Neuronal stem cell (in vitro differentiated cells): ENCODE measurements around the gene PVR.
"Not testable (repeated sequence)": the region's sequence is repeated elsewhere in the genome, so short reads cannot be mapped to it uniquely, and the experiment has no call there.

Experiments
- DNase-seq: peaks from one replicate; pipeline ENCODE4 v3.0.0-alpha.2; 2013; ENCODE audit warnings: low spot score
- H2AFZ ChIP-seq: one replicate; pipeline ENCODE4 v1.6.1; 2013; ENCODE audit warnings: mild to moderate bottlenecking, low read length, inconsistent platforms
- H2AK5ac ChIP-seq: 2 replicates; pipeline ENCODE4 v1.6.1; 2013; ENCODE audit warnings: low read depth, mild to moderate bottlenecking, inconsistent platforms, low read length, moderate library complexity, mixed read lengths
- H2BK120ac ChIP-seq: 2 replicates; pipeline ENCODE4 v1.6.1; 2013; ENCODE audit warnings: low read depth, mild to moderate bottlenecking, inconsistent platforms, low read length, moderate library complexity, mixed read lengths
- H2BK12ac ChIP-seq: one replicate; pipeline ENCODE4 v1.6.1; 2013; ENCODE audit warnings: low read length, inconsistent platforms
- H2BK15ac ChIP-seq: 2 replicates; pipeline ENCODE4 v1.6.1; 2013; ENCODE audit warnings: mild to moderate bottlenecking, low read length, inconsistent platforms, mixed read lengths
- H2BK5ac ChIP-seq: one replicate; pipeline ENCODE4 v1.6.1; 2013; ENCODE audit warnings: inconsistent platforms, mild to moderate bottlenecking, low read length, moderate library complexity
- H3K14ac ChIP-seq: one replicate; pipeline ENCODE4 v1.6.1; 2013; ENCODE audit warnings: low read length, inconsistent platforms
- H3K18ac ChIP-seq: 2 replicates; pipeline ENCODE4 v1.6.1; 2013; ENCODE audit warnings: low read length, inconsistent platforms
- H3K23ac ChIP-seq: 2 replicates; pipeline ENCODE4 v1.6.1; 2013; ENCODE audit warnings: low read depth, mild to moderate bottlenecking, mixed read lengths, low read length, inconsistent platforms; ENCODE audit not compliant: poor library complexity
- H3K27ac ChIP-seq: replicated peaks from 3 replicates; pipeline ENCODE4 v1.5.1; 2013; ENCODE audit warnings: low read length, inconsistent platforms
- H3K27me3 ChIP-seq, 3 experiments: 2 replicates each; pipeline ENCODE4 v1.6.1; 2013; ENCODE audit warnings: low read length in 3 of 3, mild to moderate bottlenecking in 2 of 3, inconsistent platforms in 1 of 3, low read depth in 1 of 3, mixed read lengths in 1 of 3, moderate library complexity in 1 of 3; ENCODE audit not compliant: control insufficient read depth in 3 of 3, insufficient read depth in 3 of 3
- H3K36me3 ChIP-seq, 2 donors: replicated peaks in 1 of 2; 2 replicates each; pipeline ENCODE4 v1.6.1; 2013; ENCODE audit warnings: low read length in 2 of 2; ENCODE audit not compliant: control insufficient read depth in 2 of 2, insufficient read depth in 2 of 2
- H3K4ac ChIP-seq: 2 replicates; pipeline ENCODE4 v1.6.1; 2013; ENCODE audit warnings: inconsistent platforms, mild to moderate bottlenecking, low read length, moderate library complexity
- H3K4me1 ChIP-seq, 2 donors: 1 replicate in 1 of 2; 2 replicates in 1 of 2; pipeline ENCODE4 v1.6.1; 2013; ENCODE audit warnings: low read length in 2 of 2, low read depth in 1 of 2; ENCODE audit not compliant: control insufficient read depth in 2 of 2, insufficient read depth in 1 of 2
- H3K4me2 ChIP-seq: one replicate; pipeline ENCODE4 v1.6.1; 2013; ENCODE audit warnings: mild to moderate bottlenecking, low read length, inconsistent platforms; ENCODE audit not compliant: insufficient read depth, poor library complexity, severe bottlenecking
- H3K4me3 ChIP-seq, 2 donors: 2 replicates each; pipeline ENCODE4 v1.5.1; 2013; ENCODE audit warnings: low read length in 2 of 2, mild to moderate bottlenecking in 2 of 2, inconsistent platforms in 1 of 2, moderate library complexity in 1 of 2
- H3K79me1 ChIP-seq: one replicate; pipeline ENCODE4 v1.6.1; 2013; ENCODE audit warnings: low read depth, mild to moderate bottlenecking, inconsistent platforms, low read length, moderate library complexity
- H3K9ac ChIP-seq: one replicate; pipeline ENCODE4 v1.6.1; 2013; ENCODE audit warnings: mild to moderate bottlenecking, low read depth, low read length, inconsistent platforms; ENCODE audit not compliant: poor library complexity
- H3K9me3 ChIP-seq, 2 donors: replicated peaks in 1 of 2; 2 replicates each; pipeline versions ENCODE3 to v1.6.1; 2013; ENCODE audit warnings: low read length in 2 of 2, mild to moderate bottlenecking in 2 of 2, inconsistent platforms in 1 of 2, low read depth in 1 of 2, mixed read lengths in 1 of 2, moderate library complexity in 1 of 2; ENCODE audit not compliant: control insufficient read depth in 2 of 2, insufficient read depth in 1 of 2
- H4K8ac ChIP-seq: one replicate; pipeline ENCODE4 v1.6.1; 2013; ENCODE audit warnings: low read depth, mild to moderate bottlenecking, inconsistent platforms, low read length, moderate library complexity
- H4K91ac ChIP-seq: one replicate; pipeline ENCODE4 v1.6.1; 2013; ENCODE audit warnings: low read length, low read depth, mild to moderate bottlenecking, inconsistent platforms; ENCODE audit not compliant: poor library complexity
- WGBS, 2 donors: extraction: QIAGEN DNeasy Blood & Tissue Kit; methylation state at CpG; one replicate each; pipeline ENCODE4 v1.1.7; 2013; ENCODE audit warnings: missing lambda C conversion rate in 2 of 2, mixed read lengths in 1 of 2; ENCODE audit not compliant: insufficient read length in 2 of 2, insufficient replicate concordance in 1 of 2; ENCODE audit errors: extremely low coverage in 2 of 2; 5-methylcytosine and 5-hydroxymethylcytosine counted together

PVR gene

GRCh38 chr19:44708940-44709339 lies 65.2 kb downstream of the PVR start:
- H2AK5ac ChIP-seq = no peak overlapping the region
- no peaks in the 10 kb centered on the region for H3K79me1 ChIP-seq
- no peaks in the 10 kb centered on the region for H3K36me3 ChIP-seq
- no peak overlapping the region for H3K4me3 ChIP-seq
- no peaks in the 10 kb centered on the region for H3K4me1 ChIP-seq
- H4K8ac ChIP-seq = no peak overlapping the region
- no peak overlapping the region for H2AFZ ChIP-seq
- no peak overlapping the region for H3K4ac ChIP-seq
- no peak overlapping the region for H3K9ac ChIP-seq
- no peak overlapping the region for H2BK120ac ChIP-seq
- WGBS, 2 donors = no CpG with 5 or more reads among the region's 5 CpGs
- no peak overlapping the region for H3K23ac ChIP-seq
- peaks cover 0 to 3% (median 0%) of the 10 kb centered on the region in 3 experiments for H3K27me3 ChIP-seq
- no peak overlapping the region for H2BK5ac ChIP-seq
- H3K4me2 ChIP-seq = no peak overlapping the region
- H3K14ac ChIP-seq = no peak overlapping the region
- no peak overlapping the region for H4K91ac ChIP-seq
- H2BK12ac ChIP-seq = no peak overlapping the region
- H2BK15ac ChIP-seq = no peak overlapping the region
- H3K27ac ChIP-seq = no peak overlapping the region
- DNase-seq = no peak
- no peaks in the 10 kb centered on the region for H3K9me3 ChIP-seq
- no peak overlapping the region for H3K18ac ChIP-seq

DNA sequence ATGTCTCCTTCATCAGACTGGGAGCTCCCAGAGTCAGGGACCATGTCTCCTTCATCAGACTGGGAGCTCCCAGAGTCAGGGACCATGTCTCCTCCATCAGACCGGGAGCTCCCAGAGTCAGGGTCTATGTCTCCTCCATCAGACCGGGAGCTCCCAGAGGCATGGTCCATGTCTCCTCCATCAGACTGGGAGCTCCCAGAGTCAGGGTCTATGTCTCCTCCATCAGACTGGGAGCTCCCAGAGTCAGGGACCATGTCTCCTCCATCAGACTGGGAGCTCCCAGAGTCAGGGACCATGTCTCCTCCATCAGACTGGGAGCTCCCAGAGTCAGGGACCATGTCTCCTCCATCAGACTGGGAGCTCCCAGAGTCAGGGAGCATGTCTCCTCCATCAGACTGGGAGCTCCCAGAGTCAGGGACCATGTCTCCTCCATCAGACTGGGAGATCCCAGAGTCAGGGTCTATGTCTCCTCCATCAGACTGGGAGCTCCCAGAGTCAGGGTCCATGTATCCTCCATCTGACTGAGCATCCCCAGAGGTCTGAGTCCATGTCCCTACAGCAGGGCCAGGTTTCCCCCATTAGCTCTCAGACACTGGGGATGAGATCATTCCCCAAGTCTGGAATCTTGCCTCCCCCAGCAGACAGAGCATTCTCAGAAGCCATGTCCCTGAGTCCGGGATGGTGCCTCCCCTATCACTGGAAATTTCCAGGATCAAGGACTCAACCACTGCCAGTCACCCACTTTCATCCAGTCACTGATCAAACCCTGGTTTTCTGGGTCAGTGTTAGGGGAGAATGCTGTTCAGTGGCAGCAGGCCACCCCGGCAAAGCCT lies 65.9 kb downstream of the PVR start:
- Histone ChIP-seq H3K18ac (peak overlapping the region; percentile 8), H2AK5ac (peak overlapping the region; percentile 40)
- not testable (repeated sequence) for H2BK120ac ChIP-seq, H3K9me3 ChIP-seq, DNase-seq, H3K4me1 ChIP-seq, H3K9ac ChIP-seq, H3K4ac ChIP-seq, H3K4me3 ChIP-seq, H3K36me3 ChIP-seq, H3K27me3 ChIP-seq, H4K8ac ChIP-seq, H2BK15ac ChIP-seq, H2BK12ac ChIP-seq, H2BK5ac ChIP-seq, H3K27ac ChIP-seq, H2AFZ ChIP-seq, H3K23ac ChIP-seq, H3K79me1 ChIP-seq, H3K4me2 ChIP-seq, H4K91ac ChIP-seq, H3K14ac ChIP-seq
- no CpG with 5 or more reads among the region's 4 CpGs for WGBS, 2 donors

GRCh38 chr19:44710483-44710882 lies 66.8 kb downstream of the PVR start:
- no peak overlapping the region for H3K9ac ChIP-seq
- peak overlapping the region; percentile 3 for H3K14ac ChIP-seq
- H3K9me3 ChIP-seq = peaks cover 6 to 8% of the 10 kb centered on the region in 2 donors
- H2AFZ ChIP-seq = no peak overlapping the region
- H3K23ac ChIP-seq = peak overlapping the region; percentile 82
- no CpG with 5 or more reads among the region's 14 CpGs for WGBS, 2 donors
- no peaks in the 10 kb centered on the region for H3K36me3 ChIP-seq
- H3K4ac ChIP-seq = no peak overlapping the region
- H3K4me2 ChIP-seq = no peak overlapping the region
- no peak overlapping the region for H3K27ac ChIP-seq
- DNase-seq = no peak
- no peak overlapping the region for H4K91ac ChIP-seq
- H3K79me1 ChIP-seq = no peaks in the 10 kb centered on the region
- H2AK5ac ChIP-seq = no peak overlapping the region
- no peak overlapping the region for H2BK120ac ChIP-seq
- no peak overlapping the region for H2BK12ac ChIP-seq
- H3K4me3 ChIP-seq = no peak overlapping the region
- peak overlapping the region; percentile 77 for H2BK5ac ChIP-seq
- no peak overlapping the region for H4K8ac ChIP-seq
- peak overlapping the region; percentile 2 for H3K18ac ChIP-seq
- no peaks in the 10 kb centered on the region for H3K4me1 ChIP-seq
- H2BK15ac ChIP-seq = peak overlapping the region; percentile 54
- no peaks in the 10 kb centered on the region for H3K27me3 ChIP-seq

DNA sequence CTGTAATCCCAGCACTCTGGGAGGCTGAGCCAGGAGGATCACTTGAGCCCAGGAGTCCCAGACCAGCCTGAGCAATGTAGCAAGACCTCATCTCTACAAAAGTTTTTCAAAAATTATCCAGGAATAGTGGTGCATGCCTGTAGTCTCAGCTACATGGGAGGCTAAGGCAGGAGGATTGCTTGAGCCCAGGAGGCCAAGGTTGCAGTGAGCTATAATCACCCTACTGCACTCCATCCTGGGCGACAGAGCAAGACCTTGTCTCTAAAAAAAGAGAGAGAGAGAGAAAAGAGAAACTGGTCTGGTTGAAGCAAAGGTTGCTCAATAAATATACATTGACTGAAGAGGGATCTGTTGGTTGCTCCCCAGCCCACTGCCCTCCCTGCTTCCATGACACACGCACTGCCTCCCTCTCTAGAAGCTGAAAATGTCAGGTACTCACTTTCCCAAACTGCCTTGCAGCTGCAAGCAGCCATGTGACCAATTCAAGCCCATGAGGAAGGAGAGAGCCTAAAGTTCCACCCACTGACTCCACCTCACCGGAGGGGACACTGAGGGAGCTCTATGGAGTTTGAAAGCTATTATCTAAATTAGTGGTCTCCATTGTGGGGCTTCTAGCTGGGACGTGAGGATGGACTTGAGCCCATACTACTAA lies 69.3 kb downstream of the PVR start:
- H3K27me3 ChIP-seq = no peaks in the 10 kb centered on the region
- no peaks in the 10 kb centered on the region for H3K36me3 ChIP-seq
- no peak overlapping the region for H2BK120ac ChIP-seq
- H3K14ac ChIP-seq = no peak overlapping the region
- H2BK12ac ChIP-seq = no peak overlapping the region
- no peak overlapping the region for H4K91ac ChIP-seq
- H2BK15ac ChIP-seq = no peak overlapping the region
- H3K18ac ChIP-seq = no peak overlapping the region
- no CpG with 5 or more reads among the region's 4 CpGs for WGBS, 2 donors
- no peak overlapping the region for H2AK5ac ChIP-seq
- peaks cover 6 to 8% of the 10 kb centered on the region in 2 donors for H3K9me3 ChIP-seq
- no peaks in the 10 kb centered on the region for H3K4me1 ChIP-seq
- H3K79me1 ChIP-seq = no peaks in the 10 kb centered on the region
- no peak overlapping the region for H3K4ac ChIP-seq
- DNase-seq = no peak
- no peak overlapping the region for H2BK5ac ChIP-seq
- H3K9ac ChIP-seq = no peak overlapping the region
- no peak overlapping the region for H2AFZ ChIP-seq
- H3K4me2 ChIP-seq = no peak overlapping the region
- H3K27ac ChIP-seq = no peak overlapping the region
- H3K23ac ChIP-seq = no peak overlapping the region
- H4K8ac ChIP-seq = no peak overlapping the region
- no peak overlapping the region for H3K4me3 ChIP-seq
